Activated CD4-positive, alpha-beta T cell treated with anti-CD3 and anti-CD28 coated beads, Interleukin-2, amount 50 U/mL, for 1 hour (primary cell): ENCODE data around the gene GDF9.
A peak's percentile ranks its signal among the peaks of the same experiment; 100 is the strongest.

Experiments used
- DNase-seq: peaks from one replicate; pipeline ENCODE4 v3.0.0-alpha.2; 2020

The GDF9 gene

DNA sequence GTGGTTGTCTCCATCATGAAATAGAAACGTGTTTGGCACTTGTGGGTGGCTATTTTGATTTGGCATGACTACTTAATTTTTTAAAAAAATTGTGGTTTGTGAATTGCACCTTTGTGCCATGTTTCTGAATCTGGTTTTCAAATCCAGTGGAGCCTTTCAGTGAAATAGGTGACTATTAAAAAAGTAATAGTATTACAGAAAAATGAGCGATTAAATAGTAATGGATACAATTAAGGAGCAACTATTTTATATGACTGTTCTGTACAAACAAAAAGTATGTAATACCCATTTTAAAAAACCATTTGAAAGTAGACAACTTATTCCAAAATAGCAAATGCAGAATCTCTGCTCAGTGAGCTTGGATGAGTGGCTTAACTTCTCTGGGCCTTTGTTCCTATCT, 50.2 kb downstream of the GDF9 start:
- DNase-seq, result no peak

DNA sequence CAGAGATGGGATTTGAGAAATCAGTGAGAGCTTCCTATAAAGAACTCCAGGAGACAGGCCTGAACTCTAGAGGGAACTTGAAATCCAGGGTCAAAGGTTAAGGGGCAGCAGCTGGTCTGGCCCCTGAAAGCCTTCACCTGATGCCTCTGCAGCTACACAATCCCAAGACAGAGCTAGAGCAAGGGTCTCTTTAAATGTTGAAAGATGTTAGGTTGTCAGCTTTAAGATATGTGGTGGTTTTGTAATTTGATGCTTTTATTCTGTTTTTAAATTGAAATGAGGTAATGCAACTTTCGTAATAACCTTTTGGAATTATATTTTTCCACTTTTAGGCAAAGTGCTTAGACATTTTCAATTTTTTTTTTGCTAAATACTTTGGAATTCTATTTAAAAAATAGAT, 50.8 kb downstream of the GDF9 start:
- no peak for DNase-seq

DNA sequence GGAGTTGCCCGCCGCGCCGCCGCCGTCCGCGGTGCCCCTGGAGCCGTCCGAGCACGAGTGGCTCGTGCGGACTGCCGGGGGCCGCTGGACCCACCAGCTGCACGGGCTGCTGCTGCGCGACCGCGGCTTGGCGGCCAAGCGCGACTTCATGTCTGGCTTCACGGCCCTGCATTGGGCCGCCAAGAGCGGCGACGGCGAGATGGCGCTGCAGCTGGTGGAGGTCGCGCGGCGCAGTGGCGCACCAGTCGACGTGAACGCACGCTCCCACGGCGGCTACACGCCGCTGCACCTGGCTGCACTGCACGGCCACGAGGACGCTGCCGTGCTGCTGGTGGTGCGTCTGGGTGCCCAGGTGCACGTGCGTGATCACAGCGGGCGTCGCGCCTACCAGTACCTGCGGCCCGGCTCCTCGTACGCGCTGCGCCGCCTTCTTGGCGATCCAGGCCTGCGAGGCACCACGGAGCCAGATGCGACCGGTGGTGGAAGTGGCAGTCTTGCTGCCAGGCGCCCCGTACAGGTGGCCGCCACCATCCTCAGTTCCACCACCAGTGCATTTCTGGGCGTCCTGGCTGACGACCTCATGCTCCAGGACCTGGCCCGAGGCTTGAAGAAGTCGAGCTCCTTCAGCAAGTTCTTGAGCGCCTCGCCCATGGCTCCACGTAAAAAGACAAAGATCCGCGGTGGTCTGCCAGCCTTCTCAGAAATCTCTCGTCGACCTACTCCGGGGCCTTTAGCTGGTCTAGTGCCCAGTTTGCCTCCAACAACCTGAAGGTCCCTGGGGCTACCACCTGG, 51.6 kb downstream of the GDF9 start:
- no peak for DNase-seq

DNA sequence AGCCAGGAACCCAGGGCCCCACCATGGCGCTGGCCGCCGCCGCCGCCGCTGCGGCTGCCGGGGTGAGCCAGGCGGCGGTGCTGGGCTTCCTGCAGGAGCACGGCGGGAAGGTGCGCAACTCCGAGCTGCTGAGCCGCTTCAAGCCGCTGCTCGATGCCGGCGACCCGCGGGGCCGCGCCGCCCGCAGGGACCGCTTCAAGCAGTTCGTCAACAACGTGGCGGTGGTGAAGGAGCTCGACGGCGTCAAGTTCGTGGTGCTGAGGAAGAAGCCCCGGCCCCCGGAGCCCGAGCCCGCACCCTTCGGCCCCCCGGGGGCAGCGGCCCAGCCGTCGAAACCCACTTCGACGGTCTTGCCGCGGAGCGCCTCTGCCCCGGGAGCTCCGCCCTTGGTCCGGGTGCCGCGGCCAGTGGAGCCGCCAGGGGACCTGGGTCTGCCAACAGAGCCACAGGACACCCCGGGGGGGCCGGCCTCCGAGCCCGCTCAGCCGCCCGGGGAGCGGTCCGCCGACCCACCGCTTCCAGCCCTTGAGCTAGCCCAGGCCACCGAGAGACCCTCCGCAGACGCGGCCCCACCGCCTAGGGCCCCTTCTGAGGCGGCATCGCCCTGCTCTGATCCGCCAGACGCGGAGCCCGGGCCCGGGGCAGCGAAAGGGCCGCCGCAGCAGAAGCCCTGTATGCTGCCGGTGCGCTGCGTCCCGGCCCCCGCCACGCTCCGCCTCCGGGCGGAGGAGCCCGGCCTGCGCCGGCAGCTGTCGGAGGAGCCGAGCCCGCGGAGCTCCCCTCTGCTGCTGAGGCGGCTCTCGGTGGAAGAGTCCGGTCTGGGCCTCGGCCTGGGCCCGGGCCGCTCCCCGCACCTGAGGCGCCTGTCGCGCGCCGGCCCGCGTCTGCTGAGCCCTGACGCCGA, 52.4 kb downstream of the GDF9 start:
- DNase-seq, result peak; percentile 29

DNA sequence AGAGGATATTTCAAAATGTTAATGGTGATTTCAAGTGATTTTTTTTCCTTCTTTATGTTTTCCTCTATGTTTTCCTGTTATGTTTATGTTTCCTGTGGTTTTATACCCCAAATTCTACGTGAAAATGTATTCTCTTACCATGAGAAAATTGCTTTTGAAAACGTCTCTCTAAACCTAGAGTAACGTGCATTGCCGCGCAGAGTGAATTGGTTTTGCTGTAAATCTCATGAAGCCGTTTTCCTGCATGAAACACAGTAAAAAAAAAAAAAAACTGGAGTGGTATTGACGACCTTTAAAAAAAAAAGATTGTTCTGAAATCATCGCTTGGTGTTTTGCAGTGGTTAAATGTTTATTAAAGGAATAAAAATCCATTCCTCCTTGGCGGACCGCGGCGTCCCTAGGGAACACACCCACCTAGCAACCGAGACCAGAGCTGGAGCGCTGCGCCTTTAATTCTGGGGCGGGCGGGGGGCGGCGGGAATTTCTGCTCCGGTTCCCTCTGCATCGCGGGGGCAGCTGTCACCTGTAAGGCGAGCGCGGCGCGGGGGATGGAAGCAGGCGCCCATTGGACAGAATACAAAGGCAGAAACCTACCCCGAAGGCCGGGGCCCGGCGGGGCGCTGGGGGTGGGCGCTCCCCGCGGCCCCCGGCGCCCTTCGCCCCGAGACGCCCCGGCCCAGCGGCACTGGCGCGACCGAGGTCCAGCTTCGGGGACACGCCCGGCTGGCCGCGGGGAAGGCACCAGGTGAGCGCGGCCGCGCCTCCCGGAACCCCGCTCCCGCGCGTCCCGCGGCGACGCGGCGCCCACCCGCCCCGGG, 53.3 kb downstream of the GDF9 start, which contains the start of gene SOWAHA:
TSS of gene SOWAHA (plus strand) at position 522 of the 818 bp plus-strand sequence. CDS start 320 bp downstream, outside the sequence.
- DNase-seq, result no peak

DNA sequence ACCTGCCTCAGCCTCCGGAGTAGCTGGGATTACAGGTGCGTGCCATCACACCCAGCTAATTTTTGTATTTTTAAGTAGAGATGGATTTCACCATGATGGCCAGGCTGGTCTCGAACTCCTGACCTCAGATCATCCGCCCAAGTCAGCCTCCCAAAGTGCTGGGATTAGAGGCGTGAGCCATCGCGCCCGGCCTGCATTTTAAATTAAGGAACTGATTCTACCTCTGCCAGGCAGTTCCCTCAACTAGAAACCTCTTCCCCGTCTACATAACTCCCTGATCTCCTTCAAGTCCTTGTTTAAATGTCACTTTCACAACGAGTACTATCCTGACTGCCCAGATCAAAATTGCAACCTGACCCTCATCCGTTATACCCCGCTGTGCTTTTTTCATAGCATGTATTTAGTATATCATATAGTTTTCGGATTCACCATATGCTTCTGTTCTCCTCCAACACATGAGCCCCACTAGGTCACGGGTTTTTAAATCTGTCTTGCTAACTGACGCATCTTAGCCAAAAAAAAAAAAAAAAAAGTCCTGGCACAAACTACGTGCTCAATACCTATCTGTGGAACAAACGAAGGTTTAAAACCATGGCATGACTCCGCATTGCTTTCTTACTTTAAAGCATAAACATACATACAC, 54.0 kb downstream of the GDF9 start:
- no peak for DNase-seq
